GM19023 (cell line): ENCODE data around the gene LRP8.

Source experiments
- ATAC-seq: cut with Tn5 transposase; IDR thresholded peaks from one replicate; pipeline ENCODE4 v1.9.1; 2021; ENCODE audit warnings: mild to moderate bottlenecking, moderate library complexity; ENCODE audit not compliant: unreplicated experiment

Gene LRP8

DNA sequence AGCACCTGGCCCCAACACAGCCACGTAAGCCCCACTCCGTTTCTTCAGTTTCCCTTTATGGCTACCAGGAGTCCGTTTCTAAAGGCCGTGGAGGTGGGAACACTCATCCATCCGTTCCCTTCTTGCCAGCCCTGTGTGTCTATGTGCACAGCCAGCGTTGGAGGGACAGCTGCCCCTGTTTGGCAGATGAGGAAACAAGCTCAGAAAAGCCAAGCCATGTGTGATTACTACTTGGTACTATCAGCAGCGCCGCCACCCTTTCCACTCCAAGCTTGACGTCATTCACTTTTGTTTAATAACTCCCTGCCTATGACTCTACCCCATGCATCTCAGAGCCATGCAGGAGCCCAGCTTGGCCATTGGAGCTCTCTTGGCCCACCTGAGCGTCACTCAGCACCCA is 3.5 kb downstream of the LRP8 start:
- no peak for ATAC-seq

DNA sequence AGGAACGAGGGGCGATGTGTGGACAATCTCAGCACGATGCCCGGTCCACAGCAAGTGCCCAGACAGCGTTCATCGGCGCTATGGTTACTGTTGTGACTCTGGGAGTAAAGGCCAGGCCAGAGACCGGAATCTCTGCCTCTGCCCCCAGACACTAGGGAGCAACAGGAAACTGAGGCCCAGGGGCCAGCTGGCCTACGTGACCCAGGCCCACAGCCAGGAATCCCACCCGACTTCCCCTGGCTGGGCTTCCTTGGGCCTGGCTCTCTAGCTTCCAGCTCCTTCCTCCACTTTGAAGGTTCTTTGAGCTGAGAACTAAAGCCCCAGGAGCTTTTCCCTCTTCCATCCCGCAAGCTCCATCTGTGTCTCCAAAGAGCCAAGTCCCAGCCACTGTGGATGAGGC is 4.6 kb downstream of the LRP8 start:
- ATAC-seq, result no peak

DNA sequence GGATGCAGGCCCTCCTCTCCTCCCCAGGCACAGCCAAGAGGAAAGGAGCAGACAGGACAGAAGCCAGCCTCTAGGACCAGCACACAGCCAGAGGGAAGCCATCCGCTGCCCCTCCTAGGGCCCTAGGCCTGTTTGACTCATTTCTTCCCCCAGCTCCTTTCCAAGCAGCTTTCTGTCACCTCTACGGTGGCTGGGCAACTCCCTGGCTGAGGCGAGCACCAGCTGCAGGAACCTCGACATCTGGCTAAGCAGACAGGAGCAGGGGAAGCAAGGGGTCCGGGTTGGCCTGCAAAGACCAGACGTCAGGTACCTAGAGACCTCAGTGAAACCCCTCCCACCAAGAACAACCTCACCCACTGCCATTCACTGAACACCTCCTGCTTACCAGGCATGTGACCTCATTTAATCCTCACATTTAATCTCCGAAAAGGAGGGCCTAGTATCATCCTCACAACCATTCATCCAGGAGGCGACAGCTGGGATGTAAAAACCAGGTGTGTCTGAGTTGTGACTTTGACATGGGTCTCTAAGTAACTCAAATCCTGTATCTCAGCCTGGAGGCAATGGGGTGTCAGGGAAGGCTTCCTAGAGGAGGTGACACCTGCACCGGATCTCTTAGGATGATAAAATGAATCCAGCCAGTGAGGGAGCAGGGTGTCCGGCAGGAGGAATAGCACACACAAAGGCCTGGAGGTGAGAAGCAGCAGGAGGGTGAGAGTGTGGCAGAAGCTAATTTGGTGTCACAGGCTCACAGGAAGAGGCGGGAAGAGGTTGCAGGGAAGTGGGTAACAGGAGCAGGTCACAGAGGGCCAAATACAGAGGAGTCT is 5.9 kb downstream of the LRP8 start:
- ATAC-seq, result no peak

DNA sequence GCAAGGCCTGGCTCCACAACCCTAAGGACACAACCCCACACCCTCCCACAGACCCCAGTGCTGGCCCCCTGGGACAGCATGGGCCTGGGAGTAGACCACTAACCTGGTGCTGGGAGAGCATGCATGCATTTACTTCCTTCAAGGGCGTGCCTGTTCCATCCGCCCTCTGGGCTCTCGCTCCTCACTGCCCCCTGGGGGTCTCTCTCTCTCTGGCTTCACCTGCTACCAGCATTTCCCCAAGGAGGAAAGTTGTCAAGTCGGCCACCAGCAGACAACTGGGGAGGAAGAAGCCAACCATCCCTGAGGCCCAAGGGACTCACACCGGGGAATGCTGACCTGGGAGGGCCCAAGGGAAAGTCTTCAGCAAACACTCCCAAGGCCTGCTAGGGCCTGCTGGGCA is 6.5 kb downstream of the LRP8 start:
- no peak for ATAC-seq

DNA sequence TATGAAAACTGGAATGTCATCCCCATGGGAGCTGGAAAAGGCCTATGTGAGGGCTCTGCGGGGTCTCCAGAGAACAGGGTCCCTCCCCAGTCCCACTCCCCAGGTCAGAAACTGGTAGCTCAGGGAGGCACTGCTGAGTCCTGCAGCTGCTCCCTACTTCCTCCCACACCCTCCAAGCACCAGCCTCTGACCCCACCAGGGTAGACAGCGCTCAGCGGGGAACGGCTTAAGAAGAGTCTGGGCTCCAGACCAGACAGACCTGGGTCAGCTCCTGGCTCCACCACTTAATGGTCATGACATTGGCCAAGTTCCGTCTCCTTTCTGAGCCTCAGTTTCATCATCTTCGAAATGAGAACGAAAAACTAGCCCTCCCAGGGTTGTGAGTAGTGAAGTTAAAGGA is 7.2 kb downstream of the LRP8 start:
- no peak for ATAC-seq

DNA sequence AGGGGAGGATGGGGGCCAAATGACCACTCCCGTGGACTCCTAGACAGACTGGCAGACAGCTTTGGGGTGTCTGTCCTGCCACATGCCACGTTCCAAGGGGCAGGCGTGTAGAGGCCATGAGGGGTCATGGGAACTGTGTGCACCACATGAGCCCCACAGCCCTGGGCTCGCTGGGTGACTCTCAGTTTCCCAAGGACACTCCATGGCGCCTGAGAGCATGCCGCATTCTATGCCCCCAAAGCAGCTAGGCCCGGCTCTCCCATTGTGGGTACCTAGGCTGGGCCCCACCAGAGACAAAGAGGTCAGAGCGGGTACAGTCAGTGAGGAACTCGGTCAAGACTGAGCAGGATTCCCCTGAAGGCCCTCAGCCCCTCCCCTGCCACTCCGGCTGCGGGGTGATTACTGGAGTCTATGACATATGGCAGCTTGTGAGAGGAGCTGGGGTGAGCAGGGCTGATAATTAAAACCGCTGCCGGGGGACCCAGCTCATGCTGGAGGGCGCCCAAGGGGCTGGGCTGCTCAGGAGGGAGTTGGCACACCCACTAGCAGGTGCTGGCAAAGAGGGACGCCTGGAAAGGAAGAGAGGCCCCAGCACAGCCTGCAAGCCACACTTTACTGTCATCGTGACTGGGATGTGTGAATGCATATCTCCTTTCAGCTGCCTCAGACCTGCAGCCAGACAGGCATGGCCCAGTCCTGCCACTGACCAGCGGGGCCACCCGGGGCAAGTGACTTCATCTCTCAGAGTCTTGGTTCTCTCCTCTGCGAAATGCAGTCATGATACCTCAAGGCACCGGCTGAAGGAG is 8.4 kb downstream of the LRP8 start:
- no peak for ATAC-seq

DNA sequence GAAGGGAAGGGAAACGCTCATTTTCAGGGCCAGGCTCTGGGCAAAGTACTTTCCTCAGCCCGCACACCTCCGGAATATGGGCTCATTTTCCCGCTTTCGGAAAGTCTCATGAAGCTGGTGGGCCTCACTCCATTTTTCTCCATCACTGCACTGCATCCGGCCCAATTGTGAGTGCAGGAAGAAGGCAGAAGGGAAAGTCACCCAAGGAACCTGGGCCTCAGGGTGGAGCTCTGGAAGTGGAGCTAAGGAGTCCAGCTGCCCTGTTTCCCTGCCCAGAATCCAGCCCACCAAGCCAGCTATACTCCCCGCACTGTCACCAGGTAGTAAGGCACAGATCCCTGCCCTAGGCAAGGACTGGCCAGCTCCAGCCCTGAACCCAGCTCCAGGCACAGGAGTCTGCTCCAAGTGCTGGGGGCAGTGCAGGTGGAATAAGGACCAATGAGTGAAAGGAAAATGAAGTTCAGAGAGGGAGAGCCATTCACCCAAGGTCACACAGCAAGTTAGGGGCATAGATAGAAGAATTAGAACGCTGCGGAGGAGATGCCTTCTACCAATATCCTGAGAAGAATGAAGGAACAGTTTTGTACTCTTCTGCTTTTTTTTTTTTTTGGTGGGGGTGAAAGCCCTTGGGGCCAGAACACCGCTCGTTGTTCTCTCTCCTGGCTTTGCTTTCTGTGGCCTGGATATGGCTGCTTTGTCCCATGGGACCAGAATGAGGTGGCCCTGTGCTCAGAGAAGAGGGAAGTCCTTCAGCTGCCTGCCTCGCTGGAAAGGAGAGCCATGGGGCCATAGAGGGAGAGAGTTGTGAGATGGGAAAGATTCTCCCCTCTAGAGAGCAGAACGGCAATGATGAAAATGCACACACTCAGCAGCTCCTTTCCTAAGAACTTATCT is 10.0 kb downstream of the LRP8 start:
- no peak for ATAC-seq

DNA sequence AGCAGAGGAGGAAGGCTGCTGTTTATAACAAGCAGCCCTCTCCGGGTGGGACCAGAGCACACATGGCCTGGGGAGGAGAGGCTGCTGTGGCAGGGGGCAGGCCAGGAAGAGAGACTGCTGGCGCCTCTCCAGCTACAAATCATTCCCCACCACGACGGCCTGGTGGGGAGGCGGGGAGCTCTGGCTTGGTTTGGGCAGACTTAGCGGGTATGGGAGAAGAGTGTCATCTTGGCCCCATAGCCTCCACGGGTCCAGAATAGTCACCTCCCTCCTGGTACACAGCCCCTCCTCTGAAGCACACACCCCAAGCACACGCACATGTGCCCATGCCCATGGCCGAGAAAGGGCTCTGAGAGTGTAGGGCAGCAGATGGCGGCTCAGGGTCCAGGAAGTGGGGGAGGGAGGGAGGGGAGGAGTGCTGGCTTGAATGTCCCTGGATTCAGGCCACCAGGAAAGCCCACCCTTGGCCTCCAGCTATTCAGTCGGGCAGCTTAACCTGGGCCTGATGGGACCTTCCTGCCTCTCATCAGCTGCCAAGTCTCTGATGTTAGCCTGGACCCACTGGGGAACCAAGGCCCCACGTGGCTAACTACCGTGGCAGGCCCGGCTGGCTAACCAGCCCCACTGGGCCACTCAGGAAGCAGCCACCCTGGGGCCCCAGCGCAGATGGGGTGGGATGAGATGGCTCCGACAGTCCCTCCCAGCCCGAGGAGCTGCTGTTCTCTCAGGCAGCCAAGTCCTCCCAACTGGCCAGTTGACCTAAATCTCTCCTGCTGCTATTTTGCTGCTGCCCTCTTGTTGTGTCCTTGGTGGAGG is 10.9 kb downstream of the LRP8 start:
- no peak for ATAC-seq

DNA sequence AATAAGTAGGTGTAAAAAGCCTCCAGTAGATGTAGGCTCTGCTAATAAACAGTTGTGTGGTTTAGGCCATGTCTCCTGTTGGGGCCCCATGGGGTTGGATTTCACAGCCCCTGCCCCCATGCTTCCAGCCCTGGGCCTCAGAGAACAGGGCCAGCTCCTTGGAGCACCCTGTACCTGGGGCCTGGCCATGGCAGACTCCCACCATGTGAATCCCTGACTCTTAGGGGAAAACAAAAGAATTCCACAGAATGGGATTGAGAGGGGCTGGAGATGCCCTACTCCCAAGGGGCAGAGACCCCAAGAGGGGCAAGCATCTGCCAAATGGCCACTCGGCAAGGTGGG is 11.5 kb downstream of the LRP8 start:
- ATAC-seq, result no peak

DNA sequence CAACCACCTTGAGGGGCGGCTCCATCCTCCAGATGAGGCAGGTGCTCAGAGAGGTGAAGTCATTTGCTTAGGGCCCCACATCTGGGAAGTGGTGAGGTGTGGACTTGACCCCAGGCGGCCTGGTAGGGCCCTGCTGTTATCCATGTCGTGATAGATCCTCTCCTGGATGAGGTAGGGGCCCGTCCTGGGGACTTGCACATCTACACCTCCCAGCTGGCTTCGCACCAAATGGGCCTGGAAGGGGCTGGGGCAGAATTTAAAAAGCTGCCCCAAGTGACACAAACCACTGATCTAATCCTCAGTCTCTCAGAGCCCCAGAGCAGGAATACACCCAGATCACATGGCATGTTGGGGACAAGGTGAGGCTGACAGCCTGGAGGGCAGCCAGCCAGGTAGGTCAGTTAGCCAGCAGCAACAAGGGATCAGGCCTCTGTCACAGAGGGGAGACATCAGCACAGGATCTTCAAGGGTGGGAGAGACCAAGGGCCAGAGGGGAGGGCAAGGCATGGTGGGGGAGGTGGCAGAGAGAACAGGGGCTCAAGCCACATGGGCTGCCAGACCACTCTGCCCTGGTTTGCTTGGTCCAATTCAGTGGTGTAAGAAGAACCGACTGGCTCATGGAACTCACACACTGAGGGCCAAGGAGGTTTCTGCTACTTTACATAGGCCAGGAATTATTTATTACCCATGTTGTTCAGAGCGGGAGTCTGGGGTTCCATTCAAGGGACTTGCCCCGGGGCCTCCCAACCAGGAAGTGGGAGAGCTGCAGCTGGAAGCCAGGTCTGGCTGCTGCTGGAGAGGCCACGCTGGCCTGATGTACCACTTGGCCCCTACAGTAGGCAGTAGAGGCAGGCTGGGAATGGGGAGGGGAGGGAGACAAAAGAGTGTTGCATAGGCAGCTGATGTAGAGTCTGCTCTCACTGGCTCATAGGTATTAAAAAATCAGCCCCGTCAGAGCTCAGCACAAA is 12.1 kb downstream of the LRP8 start:
- no peak for ATAC-seq

DNA sequence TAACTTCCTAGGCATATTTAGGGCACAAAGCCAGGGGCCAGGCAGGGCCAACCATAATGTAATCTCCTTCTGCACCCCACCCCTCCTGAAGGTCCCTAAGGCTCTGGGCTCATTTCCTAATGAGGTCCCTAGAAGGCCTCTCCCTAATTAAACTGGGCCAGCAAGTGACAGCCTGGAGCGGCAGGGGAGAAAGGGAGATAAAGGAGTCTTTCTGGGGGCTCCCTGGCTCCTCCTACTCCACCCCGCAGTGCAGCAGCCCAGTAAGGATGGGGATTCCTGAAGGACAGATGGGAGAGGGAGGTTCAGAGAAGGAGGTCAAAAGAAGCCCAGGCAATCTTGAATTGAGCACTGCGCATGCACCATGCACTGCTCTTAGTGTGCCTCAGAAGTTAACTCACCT is 12.8 kb downstream of the LRP8 start:
- ATAC-seq, result no peak

DNA sequence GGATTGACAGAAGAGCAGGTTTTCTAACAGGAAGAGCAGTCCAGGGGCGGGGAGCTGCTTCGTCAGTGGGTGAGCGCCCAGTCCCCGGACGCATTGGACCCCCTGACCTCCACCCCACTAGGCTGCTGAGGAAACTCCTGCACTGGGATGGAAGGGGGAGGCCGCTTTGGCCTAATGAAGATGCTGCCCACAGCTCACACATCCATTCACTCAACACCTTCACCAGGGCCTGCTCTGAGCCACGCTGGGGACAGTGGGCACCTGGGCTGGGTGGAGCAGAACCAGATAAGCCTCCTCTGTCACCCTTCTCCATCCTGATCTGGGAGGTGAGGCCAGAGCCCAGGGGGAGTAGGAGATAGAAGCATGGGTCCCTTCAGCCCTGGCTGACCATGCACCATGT is 13.3 kb downstream of the LRP8 start:
- no peak for ATAC-seq

DNA sequence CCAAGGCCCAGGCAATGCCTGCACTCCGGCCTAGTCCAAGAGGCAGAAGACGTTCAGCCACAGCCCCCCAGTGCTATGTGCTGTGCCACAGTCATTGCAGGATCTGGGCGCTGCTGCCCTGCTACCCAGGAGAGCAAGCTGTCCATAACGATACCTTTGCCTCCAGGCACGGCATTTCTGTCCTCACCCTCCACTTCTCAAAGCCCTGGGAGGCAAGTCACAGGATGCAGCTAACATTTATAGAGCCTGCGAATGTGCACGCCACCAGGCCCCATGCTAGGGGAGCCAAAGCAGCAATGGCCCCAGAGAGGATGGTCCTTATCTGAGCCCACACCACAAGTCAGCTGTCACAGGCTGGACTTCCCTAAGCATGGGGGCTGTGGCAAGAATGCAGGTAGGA is 13.8 kb downstream of the LRP8 start:
- ATAC-seq, result no peak

DNA sequence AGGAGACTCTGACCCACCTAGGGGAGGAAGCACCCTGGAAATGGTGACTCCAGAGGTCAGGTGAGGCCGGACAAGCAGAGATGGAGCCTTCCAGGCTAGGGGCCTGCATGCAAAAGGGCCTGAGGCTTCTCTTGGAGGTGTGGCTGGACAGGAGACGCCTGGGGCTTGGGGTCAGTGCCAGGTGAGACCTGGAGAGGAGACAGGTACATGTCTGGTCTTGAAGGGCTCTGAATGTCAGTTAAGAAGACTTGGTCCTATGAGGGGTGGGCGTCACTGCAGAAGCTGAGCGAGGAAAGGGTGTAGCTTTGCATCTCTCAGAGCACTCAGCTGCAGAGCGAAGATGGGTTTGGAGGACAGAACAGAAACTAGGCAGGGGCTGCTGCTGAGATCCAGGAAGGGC is 14.3 kb downstream of the LRP8 start:
- no peak for ATAC-seq

DNA sequence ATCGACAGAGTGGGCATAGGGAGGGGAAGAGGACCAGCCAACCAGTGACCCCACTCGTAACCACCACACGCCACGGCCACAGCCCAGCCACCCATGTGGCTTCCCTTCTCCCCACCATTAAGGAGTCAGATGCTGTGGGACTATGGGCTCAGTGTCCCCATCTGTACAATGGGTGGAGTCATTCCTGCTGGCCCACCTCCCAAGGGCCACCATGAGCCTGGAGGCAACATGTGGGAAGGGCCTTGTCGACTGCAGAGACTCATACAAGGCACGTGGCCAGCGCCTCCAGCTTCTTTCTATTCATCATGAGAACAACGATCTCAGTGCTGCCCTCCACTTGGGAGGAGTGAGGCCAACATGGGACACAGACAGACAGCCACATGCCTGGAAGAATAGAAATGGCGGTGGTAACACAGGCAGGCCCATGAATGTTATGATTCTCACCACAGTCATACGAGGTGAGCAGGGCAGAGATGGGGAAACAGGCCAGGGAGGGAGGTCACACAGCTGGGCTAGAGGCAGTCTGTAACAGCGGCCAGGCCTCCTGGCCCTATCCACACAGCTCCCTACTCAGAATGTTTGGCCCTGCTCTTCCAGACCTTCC is 16.1 kb downstream of the LRP8 start:
- ATAC-seq, result no peak

DNA sequence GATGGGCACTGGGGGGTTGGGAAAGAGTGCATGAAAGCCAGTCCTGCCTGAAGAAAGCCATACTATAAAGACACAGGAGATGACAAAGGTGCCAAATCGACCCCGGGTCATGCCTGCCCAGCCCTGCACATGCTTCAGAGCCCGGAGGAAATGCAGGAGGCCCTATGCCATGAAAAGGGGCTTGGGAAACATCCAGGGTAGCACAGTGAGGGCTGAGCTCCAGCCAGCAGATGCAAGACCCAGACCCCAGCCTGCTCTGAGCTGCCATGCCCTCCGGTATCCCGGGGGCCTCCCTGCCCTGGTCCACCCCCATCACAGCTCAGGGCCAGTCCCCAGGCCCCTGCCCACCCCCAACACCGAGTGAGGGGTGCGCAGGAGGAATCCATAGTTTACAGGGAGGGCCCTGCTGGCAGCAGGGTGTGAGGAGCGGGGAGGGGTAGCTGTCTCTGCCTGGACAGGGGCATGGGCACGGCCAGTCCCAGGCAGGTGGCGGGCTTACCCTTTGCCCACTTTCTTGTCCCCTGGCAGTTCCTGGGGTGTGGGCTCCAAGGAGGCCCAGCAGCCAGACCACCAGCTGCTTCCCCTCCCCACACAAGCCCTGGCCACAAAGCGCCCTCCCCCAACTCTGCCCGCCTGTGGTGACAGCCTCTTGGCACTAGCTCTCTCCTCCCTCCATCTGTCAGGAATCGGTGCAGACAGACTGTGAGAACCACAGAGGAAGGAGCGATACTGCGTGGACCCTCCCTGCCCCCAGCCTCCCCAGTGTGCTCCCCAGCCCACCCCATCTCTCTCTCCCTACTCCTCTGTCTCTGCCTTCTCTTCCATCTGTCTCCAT is 16.8 kb downstream of the LRP8 start:
- ATAC-seq, result no peak

DNA sequence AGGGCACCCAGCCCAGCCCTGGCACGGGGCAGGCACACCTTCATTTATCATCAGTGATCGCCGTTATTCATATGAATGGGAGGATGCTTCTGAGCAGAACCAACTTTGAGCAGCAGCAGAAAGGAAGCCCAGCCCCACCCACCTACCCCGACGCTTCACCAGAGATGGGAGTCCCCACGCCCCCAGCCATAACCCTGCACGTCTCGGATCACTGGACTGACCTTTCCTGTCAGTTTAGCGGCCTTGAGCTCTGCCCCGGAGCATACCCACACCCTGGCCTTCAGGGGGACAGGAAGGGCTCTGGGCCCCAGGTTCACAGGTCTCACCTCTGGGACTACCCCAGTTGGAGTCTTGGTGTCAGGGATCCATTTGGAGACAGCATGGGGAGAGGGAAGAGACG is 18.1 kb downstream of the LRP8 start:
- no peak for ATAC-seq

DNA sequence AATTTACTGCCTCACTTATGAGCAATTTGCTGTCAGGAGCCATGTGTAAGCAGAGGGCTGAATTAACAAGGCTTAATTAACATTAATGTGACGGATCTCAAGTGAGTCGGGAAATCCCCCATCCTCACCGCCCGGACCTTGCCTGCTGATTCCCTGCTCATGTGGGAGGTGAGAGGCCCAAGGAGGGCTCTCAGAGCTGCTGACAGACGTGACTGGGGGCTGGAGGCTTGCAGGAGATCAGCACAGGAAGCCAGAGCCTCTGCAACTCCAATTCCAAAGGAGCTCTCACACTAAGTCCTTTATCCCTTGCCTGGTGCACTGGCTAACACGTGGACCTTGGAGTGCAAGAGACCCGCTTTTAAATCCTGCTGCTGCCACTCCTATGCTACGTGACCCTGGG is 19.4 kb downstream of the LRP8 start:
- no peak for ATAC-seq
